Astrocyte (in vitro differentiated cells and primary cell): ENCODE data around the gene SH3BGRL. TPM values are rescaled to one million over a fixed set of nuclear protein-coding genes. Genes with fewer than 3 reads are reported as not detected.

Experiments
- DNase-seq: peaks from one replicate; pipeline ENCODE4 v3.0.0-alpha.2; 2010; ENCODE audit warnings: low read depth
- FAIRE-seq: peaks from 2 replicates; lab custom pipeline; 2011; peaks lifted over from hg19 to GRCh38; lab: Jason Lieb, UNC
- H2AFZ ChIP-seq: 2 replicates; pipeline ENCODE4 v1.6.0; 2012; ENCODE audit warnings: low read depth, low read length, inconsistent platforms
- H3K27ac ChIP-seq: 2 replicates; pipeline ENCODE4 v1.5.1; 2011; ENCODE audit warnings: low read depth, low read length, inconsistent platforms
- H3K27me3 ChIP-seq: 2 replicates; pipeline ENCODE4 v1.6.0; 2011; ENCODE audit warnings: low read length, inconsistent platforms; ENCODE audit not compliant: insufficient read depth
- H3K36me3 ChIP-seq: 2 replicates; pipeline ENCODE4 v1.5.1; 2011; ENCODE audit warnings: low read length, inconsistent platforms; ENCODE audit not compliant: insufficient read depth
- H3K4me1 ChIP-seq: 2 replicates; pipeline ENCODE4 v1.5.1; 2011; ENCODE audit warnings: low read length, inconsistent platforms; ENCODE audit not compliant: insufficient read depth
- H3K4me2 ChIP-seq: 2 replicates; pipeline ENCODE4 v1.6.0; 2012; ENCODE audit warnings: low read length, inconsistent platforms
- H3K4me3 ChIP-seq: 2 replicates; pipeline ENCODE4 v1.5.1; 2011; ENCODE audit warnings: low read depth, mild to moderate bottlenecking, low read length, inconsistent platforms; ENCODE audit not compliant: insufficient read depth
- H3K79me2 ChIP-seq: 2 replicates; pipeline ENCODE4 v1.6.0; 2012; ENCODE audit warnings: mild to moderate bottlenecking, low read length, inconsistent platforms; ENCODE audit not compliant: insufficient read depth
- H3K9ac ChIP-seq: 2 replicates; pipeline ENCODE4 v1.6.0; 2012; ENCODE audit warnings: mild to moderate bottlenecking, low read length, inconsistent platforms
- H3K9me3 ChIP-seq: 2 replicates; pipeline ENCODE4 v1.5.1; 2012; ENCODE audit warnings: low read depth, mild to moderate bottlenecking, low read length, inconsistent platforms; ENCODE audit not compliant: insufficient read depth
- H4K20me1 ChIP-seq: 2 replicates; pipeline ENCODE4 v1.6.0; 2012; ENCODE audit warnings: low read length, inconsistent platforms; ENCODE audit not compliant: insufficient read depth
- H3K27ac Mint-ChIP-seq: one replicate; pipeline ENCODE4 v1.8.0; 2021; ENCODE audit warnings: mild to moderate bottlenecking, mixed read lengths; ENCODE audit not compliant: unreplicated experiment
- H3K27me3 Mint-ChIP-seq: one replicate; pipeline ENCODE4 v1.8.0; 2021; ENCODE audit warnings: low read depth, mixed read lengths; ENCODE audit not compliant: unreplicated experiment
- H3K36me3 Mint-ChIP-seq: one replicate; pipeline ENCODE4 v1.8.0; 2021; ENCODE audit warnings: low read depth, mixed read lengths; ENCODE audit not compliant: unreplicated experiment
- H3K4me1 Mint-ChIP-seq: one replicate; pipeline ENCODE4 v1.8.0; 2021; ENCODE audit warnings: low read depth, mixed read lengths; ENCODE audit not compliant: unreplicated experiment
- H3K4me3 Mint-ChIP-seq: one replicate; pipeline ENCODE4 v1.8.0; 2021; ENCODE audit warnings: mild to moderate bottlenecking, moderate library complexity, mixed read lengths; ENCODE audit not compliant: unreplicated experiment
- H3K9me3 Mint-ChIP-seq: one replicate; pipeline ENCODE4 v1.8.0; 2021; ENCODE audit warnings: mild to moderate bottlenecking, mixed read lengths; ENCODE audit not compliant: unreplicated experiment
- CTCF ChIP-seq: IDR thresholded peaks from 2 replicates; pipeline ENCODE4 v1.5.1; 2011; ENCODE audit warnings: low read depth, mild to moderate bottlenecking, inconsistent platforms, low read length, moderate library complexity; ENCODE audit not compliant: insufficient read depth
- EZH2 ChIP-seq: IDR thresholded peaks from 2 replicates; pipeline ENCODE4 v1.6.1; 2012; ENCODE audit warnings: mild to moderate bottlenecking, low read length, inconsistent platforms; ENCODE audit not compliant: insufficient read depth
- total RNA-seq: library from RNA; stranded (reverse); gene quantifications from 2 replicates; pipeline ENCODE4 v1.2.1, GENCODE V29; 2021

Gene SH3BGRL
- total RNA-seq, 1 donor from 2014 or later, result 132 TPM

- H3K4me3 ChIP-seq, result no peak overlapping the region
- Mint-ChIP-seq H3K27me3 (no peaks in the 10 kb centered on the region), H3K36me3 (peaks cover 19% of the 10 kb centered on the region), H3K27ac (no peak overlapping the region), H3K4me1 (peaks cover 10% of the 10 kb centered on the region), H3K4me3 (no peak overlapping the region), H3K9me3 (no peaks in the 10 kb centered on the region)
- H3K9ac ChIP-seq, result no peak overlapping the region
- no peaks in the 10 kb centered on the region for H3K36me3 ChIP-seq
- H3K79me2 ChIP-seq, result no peaks in the 10 kb centered on the region
- FAIRE-seq, result no peak
- TF ChIP-seq CTCF (no peak), EZH2 (no peak)
- no peaks in the 10 kb centered on the region for H3K4me1 ChIP-seq
- peaks cover 4% of the 10 kb centered on the region for H3K9me3 ChIP-seq
- H4K20me1 ChIP-seq, result peaks cover 3% of the 10 kb centered on the region
- no peak overlapping the region for H2AFZ ChIP-seq
- H3K27me3 ChIP-seq, result no peaks in the 10 kb centered on the region
- DNase-seq, result no peak
- H3K4me2 ChIP-seq, result no peak overlapping the region
- H3K27ac ChIP-seq, result no peak overlapping the region
Measured at GRCh38 chrX:81238166-81238565, 36.3 kb downstream of the SH3BGRL start.

GRCh38 chrX:81240701-81241331 lies 38.9 kb downstream of the SH3BGRL start:
- Histone ChIP-seq H3K4me1 (no peaks in the 10 kb centered on the region), H3K36me3 (no peaks in the 10 kb centered on the region), H2AFZ (no peak overlapping the region), H3K4me2 (no peak overlapping the region), H3K79me2 (no peaks in the 10 kb centered on the region), H4K20me1 (no peaks in the 10 kb centered on the region), H3K4me3 (no peak overlapping the region), H3K27me3 (no peaks in the 10 kb centered on the region), H3K9ac (no peak overlapping the region), H3K9me3 (peaks cover 4% of the 10 kb centered on the region), H3K27ac (no peak overlapping the region)
- Mint-ChIP-seq H3K9me3 (no peaks in the 10 kb centered on the region), H3K4me1 (peaks cover 10% of the 10 kb centered on the region), H3K36me3 (peaks cover 19% of the 10 kb centered on the region), H3K27ac (no peak overlapping the region), H3K27me3 (no peaks in the 10 kb centered on the region), H3K4me3 (no peak overlapping the region)
- no peak for TF ChIP-seq CTCF
- TF ChIP-seq EZH2, result no peak
- DNase-seq (no peak), FAIRE-seq (no peak)

GRCh38 chrX:81241753-81242152 lies 39.9 kb downstream of the SH3BGRL start:
- H3K4me1 ChIP-seq, result no peaks in the 10 kb centered on the region
- Mint-ChIP-seq H3K36me3 (peaks cover 19% of the 10 kb centered on the region), H3K9me3 (no peaks in the 10 kb centered on the region), H3K27ac (no peak overlapping the region), H3K27me3 (no peaks in the 10 kb centered on the region), H3K4me3 (no peak overlapping the region), H3K4me1 (peaks cover 6% of the 10 kb centered on the region)
- no peaks in the 10 kb centered on the region for H4K20me1 ChIP-seq
- peaks cover 4% of the 10 kb centered on the region for H3K9me3 ChIP-seq
- no peak overlapping the region for H3K4me2 ChIP-seq
- FAIRE-seq (no peak), DNase-seq (no peak)
- H3K36me3 ChIP-seq, result no peaks in the 10 kb centered on the region
- TF ChIP-seq CTCF (no peak), EZH2 (no peak)
- no peaks in the 10 kb centered on the region for H3K27me3 ChIP-seq
- no peak overlapping the region for H2AFZ ChIP-seq
- no peak overlapping the region for H3K27ac ChIP-seq
- no peaks in the 10 kb centered on the region for H3K79me2 ChIP-seq
- no peak overlapping the region for H3K4me3 ChIP-seq
- no peak overlapping the region for H3K9ac ChIP-seq
